ENCODE results near the gene PCOLCE2.

GRCh38 chr3:142929109-142929508, 40.2 kb upstream of the PCOLCE2 start:
- TF ChIP-seq, protein P1, sequence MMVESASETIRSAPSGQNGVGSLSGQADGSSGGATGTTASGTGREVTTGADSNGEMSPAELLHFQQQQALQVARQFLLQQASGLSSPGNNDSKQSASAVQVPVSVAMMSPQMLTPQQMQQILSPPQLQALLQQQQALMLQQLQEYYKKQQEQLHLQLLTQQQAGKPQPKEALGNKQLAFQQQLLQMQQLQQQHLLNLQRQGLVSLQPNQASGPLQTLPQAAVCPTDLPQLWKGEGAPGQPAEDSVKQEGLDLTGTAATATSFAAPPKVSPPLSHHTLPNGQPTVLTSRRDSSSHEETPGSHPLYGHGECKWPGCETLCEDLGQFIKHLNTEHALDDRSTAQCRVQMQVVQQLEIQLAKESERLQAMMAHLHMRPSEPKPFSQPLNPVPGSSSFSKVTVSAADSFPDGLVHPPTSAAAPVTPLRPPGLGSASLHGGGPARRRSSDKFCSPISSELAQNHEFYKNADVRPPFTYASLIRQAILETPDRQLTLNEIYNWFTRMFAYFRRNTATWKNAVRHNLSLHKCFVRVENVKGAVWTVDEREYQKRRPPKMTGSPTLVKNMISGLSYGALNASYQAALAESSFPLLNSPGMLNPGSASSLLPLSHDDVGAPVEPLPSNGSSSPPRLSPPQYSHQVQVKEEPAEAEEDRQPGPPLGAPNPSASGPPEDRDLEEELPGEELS (CRISPR knock-in tag; IDR thresholded peaks at IDR 0.05) = no peak
- no peak for TF ChIP-seq ZNF121 (CRISPR knock-in tag; IDR thresholded peaks at IDR 0.05)
